ENCODE results near the gene NFE2L1.

NFE2L1 gene

DNA sequence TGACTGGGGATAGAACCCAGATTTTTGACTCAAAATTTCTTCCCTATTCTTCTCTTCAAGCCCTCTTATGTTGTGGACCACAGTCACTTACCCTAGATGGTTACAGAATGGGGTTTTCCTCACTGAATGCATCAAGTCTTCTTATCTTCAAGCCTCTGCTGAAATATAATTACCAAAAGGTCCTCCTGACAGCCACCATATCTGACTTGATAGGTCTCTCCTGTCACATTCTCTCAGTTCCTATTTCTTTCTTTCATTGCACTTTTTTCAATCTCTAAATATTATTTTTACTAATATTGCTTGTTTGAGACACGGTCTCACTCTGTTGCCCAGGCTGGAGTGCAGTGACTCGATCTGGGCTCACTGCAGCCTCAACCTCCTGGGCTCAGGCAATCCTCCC, 9.5 kb upstream of the NFE2L1 start:
- no peak for DNase-seq
- Histone ChIP-seq H3K27ac (no peak overlapping the region), H3K27me3 (replicated peaks) (no peaks in the 10 kb centered on the region), H3K4me3 (ENCODE audit: low read depth, low read length) (no peak overlapping the region), H3K36me3 (replicated peaks) (no peaks in the 10 kb centered on the region)
- in situ Hi-C loops (cut with HindIII; ENCODE audit: low pct_ligation_motif_present, low sequenced_read_pairs): no loop called here
- TF ChIP-seq, protein P1, sequence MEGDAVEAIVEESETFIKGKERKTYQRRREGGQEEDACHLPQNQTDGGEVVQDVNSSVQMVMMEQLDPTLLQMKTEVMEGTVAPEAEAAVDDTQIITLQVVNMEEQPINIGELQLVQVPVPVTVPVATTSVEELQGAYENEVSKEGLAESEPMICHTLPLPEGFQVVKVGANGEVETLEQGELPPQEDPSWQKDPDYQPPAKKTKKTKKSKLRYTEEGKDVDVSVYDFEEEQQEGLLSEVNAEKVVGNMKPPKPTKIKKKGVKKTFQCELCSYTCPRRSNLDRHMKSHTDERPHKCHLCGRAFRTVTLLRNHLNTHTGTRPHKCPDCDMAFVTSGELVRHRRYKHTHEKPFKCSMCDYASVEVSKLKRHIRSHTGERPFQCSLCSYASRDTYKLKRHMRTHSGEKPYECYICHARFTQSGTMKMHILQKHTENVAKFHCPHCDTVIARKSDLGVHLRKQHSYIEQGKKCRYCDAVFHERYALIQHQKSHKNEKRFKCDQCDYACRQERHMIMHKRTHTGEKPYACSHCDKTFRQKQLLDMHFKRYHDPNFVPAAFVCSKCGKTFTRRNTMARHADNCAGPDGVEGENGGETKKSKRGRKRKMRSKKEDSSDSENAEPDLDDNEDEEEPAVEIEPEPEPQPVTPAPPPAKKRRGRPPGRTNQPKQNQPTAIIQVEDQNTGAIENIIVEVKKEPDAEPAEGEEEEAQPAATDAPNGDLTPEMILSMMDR (IDR thresholded peaks at IDR 0.05; ENCODE audit: low read depth, low read length, missing control alignments): no peak

DNA sequence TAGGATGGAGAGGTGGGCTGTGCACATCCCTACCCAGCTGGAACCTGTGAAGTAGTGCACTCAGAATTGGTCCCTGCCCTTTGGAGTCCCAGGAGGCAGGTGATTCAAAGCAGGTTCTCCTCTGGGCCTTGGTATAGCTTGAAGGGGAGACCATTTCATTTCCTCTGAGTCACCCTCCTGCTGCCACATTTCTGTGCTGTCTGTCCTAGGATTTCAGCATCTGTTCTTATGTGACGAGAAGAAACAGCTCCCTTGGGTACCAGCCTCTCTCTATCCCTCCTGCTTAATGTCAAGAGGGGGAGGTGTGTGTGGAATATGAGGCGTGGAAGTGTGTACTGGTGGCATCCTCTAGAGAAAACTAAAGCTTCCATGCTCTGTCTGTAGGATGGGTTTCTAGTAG, 5.0 kb upstream of the NFE2L1 start:
- Histone ChIP-seq H3K27ac (no peak overlapping the region), H3K27me3 (replicated peaks) (no peaks in the 10 kb centered on the region), H3K36me3 (replicated peaks) (no peaks in the 10 kb centered on the region), H3K4me3 (ENCODE audit: low read depth, low read length) (no peak overlapping the region)
- in situ Hi-C loops (cut with HindIII; ENCODE audit: low pct_ligation_motif_present, low sequenced_read_pairs): no loop called here
- TF ChIP-seq, protein P1 (IDR thresholded peaks at IDR 0.05; ENCODE audit: low read depth, low read length, missing control alignments): no peak
- no peak for DNase-seq

DNA sequence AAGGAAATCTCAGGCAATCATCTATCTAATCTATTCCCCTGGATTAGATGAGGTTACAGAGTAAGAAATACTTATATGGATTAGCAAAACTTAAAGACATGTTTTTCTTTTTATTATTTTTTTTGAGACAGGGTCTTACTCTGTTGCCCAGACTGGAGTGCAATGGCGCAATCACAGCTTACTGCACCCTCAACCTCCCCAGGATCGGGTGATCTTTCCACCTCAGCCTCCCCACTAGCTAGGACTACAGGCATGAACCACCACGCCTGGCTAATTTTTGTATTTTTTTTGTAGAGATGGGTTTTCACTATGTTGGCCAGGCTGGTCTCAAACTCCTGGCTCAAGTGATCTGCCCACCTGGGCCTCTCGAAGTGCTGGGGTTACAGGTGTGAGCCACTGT, 3.3 kb upstream of the NFE2L1 start:
- TF ChIP-seq, protein P1 (IDR thresholded peaks at IDR 0.05; ENCODE audit: low read depth, low read length, missing control alignments): no peak

DNA sequence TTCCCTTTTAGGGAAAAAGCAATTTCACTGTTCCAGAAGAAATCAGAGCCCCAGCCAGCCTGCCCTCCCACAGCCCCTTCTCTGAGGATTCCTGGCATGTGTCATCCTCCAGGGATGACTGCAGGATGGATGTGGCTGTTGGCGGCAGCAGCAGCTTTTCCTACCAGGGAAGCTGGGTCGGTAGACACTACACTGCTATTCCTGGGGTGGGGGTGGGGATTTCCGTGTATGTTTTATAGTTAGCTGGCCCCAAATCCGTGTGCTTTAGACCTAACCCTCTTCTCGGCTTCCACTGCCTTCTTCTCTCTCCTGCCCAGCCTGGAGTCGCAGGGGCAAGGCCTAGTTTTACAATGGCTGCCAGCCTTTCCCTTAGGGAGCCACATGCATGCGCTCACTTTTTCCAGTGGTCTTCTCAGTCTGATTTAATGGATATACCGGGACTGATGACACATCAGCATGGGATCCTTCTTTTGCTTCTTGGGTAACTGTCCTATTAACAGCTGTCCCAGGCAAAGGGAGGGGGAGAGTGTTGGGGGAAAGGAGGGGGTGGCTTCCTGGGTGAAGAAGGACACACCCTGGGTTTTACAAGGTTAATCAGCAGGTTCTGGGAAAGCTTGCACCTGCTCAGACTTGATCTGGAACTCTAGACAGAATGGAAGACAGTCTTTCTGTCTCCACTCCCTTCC, 2.7 kb upstream of the NFE2L1 start:
- Histone ChIP-seq H3K27ac (no peak overlapping the region), H3K4me3 (ENCODE audit: low read depth, low read length) (no peak overlapping the region), H3K36me3 (replicated peaks) (no peaks in the 10 kb centered on the region), H3K27me3 (replicated peaks) (no peaks in the 10 kb centered on the region)
- TF ChIP-seq, protein P1 (IDR thresholded peaks at IDR 0.05; ENCODE audit: low read depth, low read length, missing control alignments): no peak
- no peak for DNase-seq
- in situ Hi-C loops (cut with HindIII; ENCODE audit: low pct_ligation_motif_present, low sequenced_read_pairs): no loop called here

More for the DNA sequence above, 3.3 kb upstream of the NFE2L1 start:
- H3K36me3 ChIP-seq (replicated peaks): no peaks in the 10 kb centered on the region
- no peaks in the 10 kb centered on the region for H3K27me3 ChIP-seq (replicated peaks)
- no peak overlapping the region for H3K4me3 ChIP-seq (ENCODE audit: low read depth, low read length)
- in situ Hi-C loops (cut with HindIII; ENCODE audit: low pct_ligation_motif_present, low sequenced_read_pairs): no loop called here
- H3K27ac ChIP-seq: no peak overlapping the region
- DNase-seq: no peak

DNA sequence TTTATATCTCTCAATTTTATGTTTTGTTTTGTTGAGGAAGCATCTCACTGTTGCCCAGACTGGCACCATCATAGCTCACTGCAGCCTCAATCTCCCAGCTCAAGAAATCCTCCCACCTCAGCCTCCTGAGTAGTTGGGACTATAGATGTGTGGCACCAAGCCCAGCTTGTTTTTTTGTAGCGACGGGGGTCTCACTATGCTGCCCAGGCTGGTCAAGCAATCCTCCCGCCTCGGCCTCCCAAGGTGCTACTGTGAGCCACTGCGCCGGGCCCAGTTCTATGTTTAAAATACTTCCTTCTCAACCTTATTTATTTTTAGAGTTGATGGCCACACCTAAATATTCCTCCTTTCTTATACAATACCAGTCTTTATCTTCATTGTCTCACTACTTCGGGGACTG, 1.9 kb upstream of the NFE2L1 start:
- no peaks in the 10 kb centered on the region for H3K27me3 ChIP-seq (replicated peaks)
- H3K27ac ChIP-seq: no peak overlapping the region
- TF ChIP-seq, protein P1 (IDR thresholded peaks at IDR 0.05; ENCODE audit: low read depth, low read length, missing control alignments): no peak
- DNase-seq: no peak
- in situ Hi-C loops (cut with HindIII; ENCODE audit: low pct_ligation_motif_present, low sequenced_read_pairs): no loop called here
- H3K4me3 ChIP-seq (ENCODE audit: low read depth, low read length): no peak overlapping the region
- H3K36me3 ChIP-seq (replicated peaks): peaks cover 3% of the 10 kb centered on the region
